Neural crest cell (in vitro differentiated cells): Measurements from ENCODE around the gene KRT24. TPM values are rescaled to one million over a fixed set of nuclear protein-coding genes. Genes with fewer than 3 reads are reported as not detected.

ENCODE experiments used
- DNase-seq: peaks from one replicate; pipeline ENCODE4 v3.0.0; 2021; ENCODE audit warnings: low read depth, mixed read lengths, low spot score
- H3K27ac Mint-ChIP-seq: one replicate; pipeline ENCODE4 v1.8.0; 2021; ENCODE audit warnings: mild to moderate bottlenecking, mixed read lengths; ENCODE audit not compliant: unreplicated experiment
- H3K27me3 Mint-ChIP-seq: 2 replicates; pipeline ENCODE4 v1.8.0; 2021; ENCODE audit warnings: low read depth, mild to moderate bottlenecking, mixed read lengths
- H3K36me3 Mint-ChIP-seq: 2 replicates; pipeline ENCODE4 v1.8.0; 2021; ENCODE audit warnings: low read depth, mild to moderate bottlenecking, mixed read lengths
- H3K4me1 Mint-ChIP-seq: 2 replicates; pipeline ENCODE4 v1.8.0; 2021; ENCODE audit warnings: mixed read lengths
- H3K4me3 Mint-ChIP-seq: one replicate; pipeline ENCODE4 v1.8.0; 2021; ENCODE audit warnings: mild to moderate bottlenecking, mixed read lengths
- H3K9me3 Mint-ChIP-seq: 2 replicates; pipeline ENCODE4 v1.8.0; 2021; ENCODE audit warnings: mixed read lengths
- total RNA-seq: library from RNA; stranded (reverse); gene quantifications from 2 replicates; pipeline ENCODE4 v1.2.1, GENCODE V29; 2021
- TF ChIP-seq, protein P1 (sequence below): fragments of 200-600 bp; sonication (generic); conservative IDR thresholded peaks from 2 replicates; pipeline ENCODE4 v1.5.0; 2021; ENCODE audit warnings: antibody characterized with exemption, mild to moderate bottlenecking

Gene KRT24
- total RNA-seq, 1 donor from 2014 or later: not detected

GRCh38 chr17:40722241-40722640 is 18.7 kb upstream of the KRT24 start:
- TF ChIP-seq, protein P1, sequence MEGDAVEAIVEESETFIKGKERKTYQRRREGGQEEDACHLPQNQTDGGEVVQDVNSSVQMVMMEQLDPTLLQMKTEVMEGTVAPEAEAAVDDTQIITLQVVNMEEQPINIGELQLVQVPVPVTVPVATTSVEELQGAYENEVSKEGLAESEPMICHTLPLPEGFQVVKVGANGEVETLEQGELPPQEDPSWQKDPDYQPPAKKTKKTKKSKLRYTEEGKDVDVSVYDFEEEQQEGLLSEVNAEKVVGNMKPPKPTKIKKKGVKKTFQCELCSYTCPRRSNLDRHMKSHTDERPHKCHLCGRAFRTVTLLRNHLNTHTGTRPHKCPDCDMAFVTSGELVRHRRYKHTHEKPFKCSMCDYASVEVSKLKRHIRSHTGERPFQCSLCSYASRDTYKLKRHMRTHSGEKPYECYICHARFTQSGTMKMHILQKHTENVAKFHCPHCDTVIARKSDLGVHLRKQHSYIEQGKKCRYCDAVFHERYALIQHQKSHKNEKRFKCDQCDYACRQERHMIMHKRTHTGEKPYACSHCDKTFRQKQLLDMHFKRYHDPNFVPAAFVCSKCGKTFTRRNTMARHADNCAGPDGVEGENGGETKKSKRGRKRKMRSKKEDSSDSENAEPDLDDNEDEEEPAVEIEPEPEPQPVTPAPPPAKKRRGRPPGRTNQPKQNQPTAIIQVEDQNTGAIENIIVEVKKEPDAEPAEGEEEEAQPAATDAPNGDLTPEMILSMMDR: no peak
- no peaks in the 10 kb centered on the region for H3K4me1 Mint-ChIP-seq
- H3K4me3 Mint-ChIP-seq: no peak overlapping the region
- H3K9me3 Mint-ChIP-seq: no peaks in the 10 kb centered on the region
- DNase-seq: no peak
- H3K27ac Mint-ChIP-seq: no peak overlapping the region
- peaks cover 28% of the 10 kb centered on the region for H3K27me3 Mint-ChIP-seq
- no peaks in the 10 kb centered on the region for H3K36me3 Mint-ChIP-seq

- Mint-ChIP-seq H3K4me1 (no peaks in the 10 kb centered on the region), H3K36me3 (no peaks in the 10 kb centered on the region), H3K27me3 (peaks cover 25% of the 10 kb centered on the region), H3K27ac (no peak overlapping the region), H3K9me3 (no peaks in the 10 kb centered on the region), H3K4me3 (no peak overlapping the region)
- no peak for DNase-seq
- TF ChIP-seq, protein P1: no peak
Observed at GRCh38 chr17:40720899-40721298, 17.3 kb upstream of the KRT24 start.

- Mint-ChIP-seq H3K4me3 (no peak overlapping the region), H3K27ac (no peak overlapping the region), H3K4me1 (no peaks in the 10 kb centered on the region), H3K36me3 (no peaks in the 10 kb centered on the region), H3K9me3 (no peaks in the 10 kb centered on the region), H3K27me3 (peaks cover 15% of the 10 kb centered on the region)
- TF ChIP-seq, protein P1: no peak
- no peak for DNase-seq
Observed at GRCh38 chr17:40718930-40719329, 15.4 kb upstream of the KRT24 start.

DNA sequence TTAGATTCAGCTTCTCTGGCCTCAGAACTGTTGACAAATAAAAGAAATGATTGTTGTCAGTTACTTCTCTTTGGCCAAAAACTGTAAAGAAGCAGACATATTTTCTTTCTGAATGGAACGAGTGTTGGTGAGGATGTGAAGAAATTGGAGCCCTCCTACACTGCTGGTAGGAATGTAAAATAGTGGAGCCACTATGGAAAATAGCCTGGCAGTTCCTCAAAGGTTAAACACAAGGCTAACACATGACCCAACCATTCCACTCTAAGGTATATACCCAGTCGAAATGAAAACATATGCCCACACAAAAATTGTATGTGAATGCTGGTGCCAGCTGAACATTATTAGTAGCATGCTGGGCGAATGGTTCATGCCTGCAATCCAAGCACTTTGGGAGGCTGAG is 14.2 kb upstream of the KRT24 start:
- H3K27me3 Mint-ChIP-seq: peaks cover 12% of the 10 kb centered on the region
- TF ChIP-seq, protein P1: no peak
- DNase-seq: no peak
- no peaks in the 10 kb centered on the region for H3K4me1 Mint-ChIP-seq
- no peak overlapping the region for H3K27ac Mint-ChIP-seq
- H3K4me3 Mint-ChIP-seq: no peak overlapping the region
- H3K9me3 Mint-ChIP-seq: no peaks in the 10 kb centered on the region
- no peaks in the 10 kb centered on the region for H3K36me3 Mint-ChIP-seq

- Mint-ChIP-seq H3K36me3 (no peaks in the 10 kb centered on the region), H3K9me3 (no peaks in the 10 kb centered on the region), H3K27me3 (peaks cover 5% of the 10 kb centered on the region), H3K27ac (no peak overlapping the region), H3K4me1 (no peaks in the 10 kb centered on the region), H3K4me3 (no peak overlapping the region)
- no peak for DNase-seq
- TF ChIP-seq, protein P1: no peak
Observed at GRCh38 chr17:40714473-40714872, 10.9 kb upstream of the KRT24 start.

DNA sequence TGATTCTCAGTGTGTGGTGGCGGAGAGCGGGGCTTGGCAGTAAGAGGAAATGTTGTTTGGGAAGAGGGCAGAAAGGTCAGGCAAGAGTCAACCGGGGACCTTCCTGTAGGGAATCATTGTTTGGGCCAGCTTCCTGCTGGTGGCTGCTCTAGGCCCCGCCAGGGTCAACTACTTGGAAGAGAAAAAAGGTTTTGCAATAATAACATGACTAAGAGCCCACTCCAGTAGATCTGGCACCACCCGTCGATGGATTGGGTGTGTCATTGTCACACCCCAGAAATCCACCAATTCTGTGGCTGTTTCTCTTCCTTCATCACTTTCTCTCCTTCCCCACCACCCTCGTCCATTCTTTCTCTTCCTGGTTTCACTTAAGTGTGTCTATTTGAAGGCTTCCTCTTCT is 4.2 kb upstream of the KRT24 start:
- H3K4me1 Mint-ChIP-seq: peaks cover 15% of the 10 kb centered on the region
- no peak overlapping the region for H3K4me3 Mint-ChIP-seq
- H3K36me3 Mint-ChIP-seq: no peaks in the 10 kb centered on the region
- TF ChIP-seq, protein P1: no peak
- DNase-seq: no peak
- H3K27me3 Mint-ChIP-seq: no peaks in the 10 kb centered on the region
- peaks cover 2% of the 10 kb centered on the region for H3K9me3 Mint-ChIP-seq
- peak overlapping the region; percentile 22 for H3K27ac Mint-ChIP-seq
